ENCODE measurements around the gene PARP16. TPM values are rescaled to one million over a fixed set of nuclear protein-coding genes. Genes with fewer than 3 reads are reported as not detected.
"Not testable (repeated sequence)": the region's sequence is repeated elsewhere in the genome, so short reads cannot be mapped to it uniquely, and the experiment has no call there.

PARP16 gene
- total and polyA plus RNA-seq, 2 experiments from 2014 or later, result 9.3 to 19.7 TPM

DNA sequence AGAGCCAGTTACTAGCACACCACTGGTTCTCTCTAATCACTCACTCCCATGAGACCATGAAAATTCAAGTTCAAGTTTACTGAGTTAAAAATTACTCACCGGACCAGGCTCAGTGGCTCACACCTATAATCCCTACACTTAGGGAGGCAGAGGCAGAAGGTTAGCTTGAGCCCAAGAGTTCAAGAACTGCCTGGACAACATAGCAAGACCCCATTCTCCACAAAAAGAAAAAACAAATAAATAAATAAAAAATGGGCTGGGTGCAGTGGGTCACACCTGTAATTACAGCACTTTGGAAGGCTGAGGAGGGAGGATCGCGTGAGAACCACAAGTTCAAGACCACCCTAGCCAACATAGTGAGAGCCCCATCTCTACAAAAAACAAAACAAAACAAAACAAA lies 54.2 kb downstream of the PARP16 start:
- Histone ChIP-seq H3K36me3 (replicated peaks; ENCODE audit: insufficient read depth, low read depth) (no peaks in the 10 kb centered on the region), H3K4me3 (no peak overlapping the region), H3K27me3 (no peaks in the 10 kb centered on the region), H3K79me2 (no peaks in the 10 kb centered on the region), H3K4me1 (ENCODE audit: insufficient read depth) (peaks cover 4% of the 10 kb centered on the region), H4K20me1 (ENCODE audit: insufficient read depth, poor library complexity, severe bottlenecking) (no peaks in the 10 kb centered on the region), H3K27ac (no peak overlapping the region), H3K9me3 (ENCODE audit: low read depth) (no peaks in the 10 kb centered on the region), H3K9me2 (replicated peaks; ENCODE audit: insufficient read depth) (no peaks in the 10 kb centered on the region), H2AFZ (no peak overlapping the region), H3K4me2 (no peak overlapping the region)
- no peak for DNase-seq (ENCODE audit: low spot score)
- TF ChIP-seq EZH2phosphoT487 (IDR thresholded peaks at IDR 0.05; ENCODE audit: low read depth, severe bottlenecking, unreplicated experiment) (no peak), EZH2 (IDR thresholded peaks at IDR 0.05; ENCODE audit: borderline replicate concordance) (no peak)
- TF ChIP-seq, protein P1, sequence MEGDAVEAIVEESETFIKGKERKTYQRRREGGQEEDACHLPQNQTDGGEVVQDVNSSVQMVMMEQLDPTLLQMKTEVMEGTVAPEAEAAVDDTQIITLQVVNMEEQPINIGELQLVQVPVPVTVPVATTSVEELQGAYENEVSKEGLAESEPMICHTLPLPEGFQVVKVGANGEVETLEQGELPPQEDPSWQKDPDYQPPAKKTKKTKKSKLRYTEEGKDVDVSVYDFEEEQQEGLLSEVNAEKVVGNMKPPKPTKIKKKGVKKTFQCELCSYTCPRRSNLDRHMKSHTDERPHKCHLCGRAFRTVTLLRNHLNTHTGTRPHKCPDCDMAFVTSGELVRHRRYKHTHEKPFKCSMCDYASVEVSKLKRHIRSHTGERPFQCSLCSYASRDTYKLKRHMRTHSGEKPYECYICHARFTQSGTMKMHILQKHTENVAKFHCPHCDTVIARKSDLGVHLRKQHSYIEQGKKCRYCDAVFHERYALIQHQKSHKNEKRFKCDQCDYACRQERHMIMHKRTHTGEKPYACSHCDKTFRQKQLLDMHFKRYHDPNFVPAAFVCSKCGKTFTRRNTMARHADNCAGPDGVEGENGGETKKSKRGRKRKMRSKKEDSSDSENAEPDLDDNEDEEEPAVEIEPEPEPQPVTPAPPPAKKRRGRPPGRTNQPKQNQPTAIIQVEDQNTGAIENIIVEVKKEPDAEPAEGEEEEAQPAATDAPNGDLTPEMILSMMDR (IDR thresholded peaks at IDR 0.05; ENCODE audit: poor library complexity), result no peak
- WGBS (ENCODE audit: low lambda C conversion rate, missing lambda C conversion rate), result 93% methylated on average over 3 of the region's 3 CpGs

DNA sequence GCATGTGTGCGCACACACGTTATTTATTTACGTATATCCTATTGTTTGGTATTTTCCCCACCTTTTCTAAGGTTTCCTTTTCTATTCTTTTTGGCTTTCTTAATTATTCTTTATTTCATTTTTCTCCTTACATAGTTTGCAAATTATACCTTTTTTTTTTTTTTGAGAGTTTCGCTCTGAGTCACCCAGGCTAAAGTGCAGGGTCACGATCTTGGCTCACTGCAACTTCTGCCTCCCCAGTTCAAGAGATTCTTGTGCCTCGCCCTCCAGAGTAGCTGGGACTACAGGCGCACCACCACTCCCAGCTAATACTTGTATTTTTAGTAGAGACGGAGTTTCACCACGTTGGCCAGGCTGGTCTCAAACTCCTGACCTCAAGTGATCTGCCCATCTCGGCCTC lies 55.4 kb downstream of the PARP16 start:
- WGBS (ENCODE audit: low lambda C conversion rate, missing lambda C conversion rate), result 89% methylated on average over 10 of the region's 10 CpGs
- H3K27me3 ChIP-seq, result no peaks in the 10 kb centered on the region
- DNase-seq (ENCODE audit: low spot score), result no peak
- H3K4me2 ChIP-seq, result no peak overlapping the region
- H3K36me3 ChIP-seq (replicated peaks; ENCODE audit: insufficient read depth, low read depth), result no peaks in the 10 kb centered on the region
- H3K27ac ChIP-seq, result no peak overlapping the region
- H3K4me3 ChIP-seq, result no peak overlapping the region
- H3K4me1 ChIP-seq (ENCODE audit: insufficient read depth), result peaks cover under 1% of the 10 kb centered on the region
- H4K20me1 ChIP-seq (ENCODE audit: insufficient read depth, poor library complexity, severe bottlenecking), result no peaks in the 10 kb centered on the region
- TF ChIP-seq, protein P1 (IDR thresholded peaks at IDR 0.05; ENCODE audit: poor library complexity), result no peak
- TF ChIP-seq EZH2 (IDR thresholded peaks at IDR 0.05; ENCODE audit: borderline replicate concordance), result no peak
- no peak for TF ChIP-seq EZH2phosphoT487 (IDR thresholded peaks at IDR 0.05; ENCODE audit: low read depth, severe bottlenecking, unreplicated experiment)
- no peaks in the 10 kb centered on the region for H3K9me3 ChIP-seq (ENCODE audit: low read depth)
- H3K79me2 ChIP-seq, result no peaks in the 10 kb centered on the region
- H3K9me2 ChIP-seq (replicated peaks; ENCODE audit: insufficient read depth), result no peaks in the 10 kb centered on the region
- H2AFZ ChIP-seq, result no peak overlapping the region

GRCh38 chr15:65226901-65227300 lies 59.8 kb downstream of the PARP16 start:
- not testable (repeated sequence) for H3K9me2 ChIP-seq (replicated peaks; ENCODE audit: insufficient read depth); DNase-seq (ENCODE audit: low spot score); H2AFZ ChIP-seq; H3K79me2 ChIP-seq; H4K20me1 ChIP-seq (ENCODE audit: insufficient read depth, poor library complexity, severe bottlenecking); H3K9me3 ChIP-seq (ENCODE audit: low read depth); H3K36me3 ChIP-seq (replicated peaks; ENCODE audit: insufficient read depth, low read depth); H3K27me3 ChIP-seq; H3K4me1 ChIP-seq (ENCODE audit: insufficient read depth); H3K4me2 ChIP-seq; H3K4me3 ChIP-seq
- H3K27ac ChIP-seq, result peak overlapping the region; percentile 87
- 45% methylated on average over 2 of the region's 10 CpGs for WGBS (ENCODE audit: low lambda C conversion rate, missing lambda C conversion rate)

DNA sequence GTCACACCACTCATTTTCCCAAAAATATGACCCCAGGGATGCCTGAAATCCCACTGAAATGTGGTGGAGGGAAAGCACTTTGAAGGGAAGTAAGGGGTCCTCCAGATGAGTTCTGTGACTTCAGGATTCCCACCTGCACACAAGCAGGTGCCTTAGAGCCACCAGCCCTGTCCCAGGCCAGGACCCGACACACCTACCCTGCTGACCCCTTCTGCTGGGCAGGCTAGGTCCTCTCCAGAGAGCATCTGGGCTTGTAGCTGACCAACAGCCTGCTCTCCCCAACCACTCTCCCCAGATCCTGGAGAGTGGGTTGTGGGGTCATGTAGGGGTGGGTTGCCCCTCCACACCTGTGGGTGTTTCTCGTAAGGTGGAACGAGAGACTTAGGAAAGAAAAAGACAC lies 60.5 kb downstream of the PARP16 start:
- Histone ChIP-seq H3K36me3 (replicated peaks; ENCODE audit: insufficient read depth, low read depth) (no peaks in the 10 kb centered on the region), H3K79me2 (no peaks in the 10 kb centered on the region), H2AFZ (no peak overlapping the region), H4K20me1 (ENCODE audit: insufficient read depth, poor library complexity, severe bottlenecking) (no peaks in the 10 kb centered on the region), H3K27ac (peak overlapping the region; percentile 73), H3K4me3 (no peak overlapping the region), H3K9me3 (ENCODE audit: low read depth) (no peaks in the 10 kb centered on the region), H3K4me1 (ENCODE audit: insufficient read depth) (peaks cover 10% of the 10 kb centered on the region), H3K27me3 (no peaks in the 10 kb centered on the region), H3K4me2 (no peak overlapping the region), H3K9me2 (replicated peaks; ENCODE audit: insufficient read depth) (no peaks in the 10 kb centered on the region)
- DNase-seq (ENCODE audit: low spot score), result no peak
- TF ChIP-seq EZH2 (IDR thresholded peaks at IDR 0.05; ENCODE audit: borderline replicate concordance), result no peak
- TF ChIP-seq EZH2phosphoT487 (IDR thresholded peaks at IDR 0.05; ENCODE audit: low read depth, severe bottlenecking, unreplicated experiment), result no peak
- TF ChIP-seq, protein P1 (IDR thresholded peaks at IDR 0.05; ENCODE audit: poor library complexity), result no peak
- WGBS (ENCODE audit: low lambda C conversion rate, missing lambda C conversion rate), result 84% methylated on average over 3 of the region's 3 CpGs
